Neural crest cell (in vitro differentiated cells): Measurements from ENCODE around the gene CR1. TPM values are rescaled to one million over a fixed set of nuclear protein-coding genes. Genes with fewer than 3 reads are reported as not detected.
A peak's percentile ranks its signal among the peaks of the same experiment; 100 is the strongest.
"Not testable (repeated sequence)": the region's sequence is repeated elsewhere in the genome, so short reads cannot be mapped to it uniquely, and the experiment has no call there.

Experiments used
- DNase-seq: peaks from one replicate; pipeline ENCODE4 v3.0.0; 2021; ENCODE audit warnings: low read depth, mixed read lengths, low spot score
- H3K27ac Mint-ChIP-seq: one replicate; pipeline ENCODE4 v1.8.0; 2021; ENCODE audit warnings: mild to moderate bottlenecking, mixed read lengths; ENCODE audit not compliant: unreplicated experiment
- H3K27me3 Mint-ChIP-seq: 2 replicates; pipeline ENCODE4 v1.8.0; 2021; ENCODE audit warnings: low read depth, mild to moderate bottlenecking, mixed read lengths
- H3K36me3 Mint-ChIP-seq: 2 replicates; pipeline ENCODE4 v1.8.0; 2021; ENCODE audit warnings: low read depth, mild to moderate bottlenecking, mixed read lengths
- H3K4me1 Mint-ChIP-seq: 2 replicates; pipeline ENCODE4 v1.8.0; 2021; ENCODE audit warnings: mixed read lengths
- H3K4me3 Mint-ChIP-seq: one replicate; pipeline ENCODE4 v1.8.0; 2021; ENCODE audit warnings: mild to moderate bottlenecking, mixed read lengths
- H3K9me3 Mint-ChIP-seq: 2 replicates; pipeline ENCODE4 v1.8.0; 2021; ENCODE audit warnings: mixed read lengths
- total RNA-seq: library from RNA; stranded (reverse); gene quantifications from 2 replicates; pipeline ENCODE4 v1.2.1, GENCODE V29; 2021
- TF ChIP-seq, protein P1 (sequence below): fragments of 200-600 bp; sonication (generic); conservative IDR thresholded peaks from 2 replicates; pipeline ENCODE4 v1.5.0; 2021; ENCODE audit warnings: antibody characterized with exemption, mild to moderate bottlenecking

Gene CR1
- total RNA-seq, 1 donor from 2014 or later: not detected

DNA sequence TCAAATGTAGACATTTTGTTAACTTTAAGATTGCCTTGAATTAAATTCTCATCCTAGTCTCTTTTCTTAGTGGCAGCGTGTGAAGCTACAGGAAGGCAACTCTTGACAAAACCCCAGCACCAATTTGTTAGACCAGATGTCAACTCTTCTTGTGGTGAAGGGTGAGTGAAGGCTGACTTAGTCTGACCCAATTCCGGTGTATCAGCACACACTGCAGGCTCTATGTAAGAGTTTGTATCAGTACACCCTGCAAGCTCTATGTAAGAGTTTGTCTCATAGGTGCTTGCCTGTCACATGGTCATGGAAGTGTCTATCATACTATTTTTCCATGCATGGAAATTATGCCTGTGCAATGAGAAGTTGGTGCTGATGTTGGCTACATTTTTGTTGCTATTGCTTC is 25.0 kb upstream of the CR1 start:
- Mint-ChIP-seq H3K9me3 (no peaks in the 10 kb centered on the region), H3K4me1 (no peaks in the 10 kb centered on the region), H3K27me3 (peaks cover 39% of the 10 kb centered on the region), H3K27ac (no peak overlapping the region), H3K4me3 (no peak overlapping the region), H3K36me3 (no peaks in the 10 kb centered on the region)
- no peak for DNase-seq
- TF ChIP-seq, protein P1, sequence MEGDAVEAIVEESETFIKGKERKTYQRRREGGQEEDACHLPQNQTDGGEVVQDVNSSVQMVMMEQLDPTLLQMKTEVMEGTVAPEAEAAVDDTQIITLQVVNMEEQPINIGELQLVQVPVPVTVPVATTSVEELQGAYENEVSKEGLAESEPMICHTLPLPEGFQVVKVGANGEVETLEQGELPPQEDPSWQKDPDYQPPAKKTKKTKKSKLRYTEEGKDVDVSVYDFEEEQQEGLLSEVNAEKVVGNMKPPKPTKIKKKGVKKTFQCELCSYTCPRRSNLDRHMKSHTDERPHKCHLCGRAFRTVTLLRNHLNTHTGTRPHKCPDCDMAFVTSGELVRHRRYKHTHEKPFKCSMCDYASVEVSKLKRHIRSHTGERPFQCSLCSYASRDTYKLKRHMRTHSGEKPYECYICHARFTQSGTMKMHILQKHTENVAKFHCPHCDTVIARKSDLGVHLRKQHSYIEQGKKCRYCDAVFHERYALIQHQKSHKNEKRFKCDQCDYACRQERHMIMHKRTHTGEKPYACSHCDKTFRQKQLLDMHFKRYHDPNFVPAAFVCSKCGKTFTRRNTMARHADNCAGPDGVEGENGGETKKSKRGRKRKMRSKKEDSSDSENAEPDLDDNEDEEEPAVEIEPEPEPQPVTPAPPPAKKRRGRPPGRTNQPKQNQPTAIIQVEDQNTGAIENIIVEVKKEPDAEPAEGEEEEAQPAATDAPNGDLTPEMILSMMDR: no peak

DNA sequence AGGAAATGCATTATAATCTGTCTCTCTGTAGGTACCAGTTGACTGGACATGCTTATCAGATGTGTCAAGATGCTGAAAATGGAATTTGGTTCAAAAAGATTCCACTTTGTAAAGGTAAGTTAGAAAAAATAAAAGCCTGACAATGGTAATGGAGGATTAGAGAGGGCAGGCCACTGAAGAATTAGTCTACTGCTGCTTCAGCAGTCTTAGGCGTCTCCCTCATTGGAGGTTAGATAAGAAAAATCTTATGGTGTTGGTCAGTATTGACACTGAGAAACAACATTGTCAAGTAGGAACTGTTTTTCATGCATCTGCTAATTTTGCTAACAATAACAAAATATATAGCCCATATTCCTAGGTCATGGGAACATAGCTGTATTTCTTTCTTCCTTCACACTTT is 21.7 kb upstream of the CR1 start:
- H3K9me3 Mint-ChIP-seq: no peaks in the 10 kb centered on the region
- no peaks in the 10 kb centered on the region for H3K36me3 Mint-ChIP-seq
- TF ChIP-seq, protein P1: no peak
- no peak for DNase-seq
- H3K27ac Mint-ChIP-seq: no peak overlapping the region
- no peaks in the 10 kb centered on the region for H3K4me1 Mint-ChIP-seq
- peaks cover 15% of the 10 kb centered on the region for H3K27me3 Mint-ChIP-seq
- H3K4me3 Mint-ChIP-seq: no peak overlapping the region

DNA sequence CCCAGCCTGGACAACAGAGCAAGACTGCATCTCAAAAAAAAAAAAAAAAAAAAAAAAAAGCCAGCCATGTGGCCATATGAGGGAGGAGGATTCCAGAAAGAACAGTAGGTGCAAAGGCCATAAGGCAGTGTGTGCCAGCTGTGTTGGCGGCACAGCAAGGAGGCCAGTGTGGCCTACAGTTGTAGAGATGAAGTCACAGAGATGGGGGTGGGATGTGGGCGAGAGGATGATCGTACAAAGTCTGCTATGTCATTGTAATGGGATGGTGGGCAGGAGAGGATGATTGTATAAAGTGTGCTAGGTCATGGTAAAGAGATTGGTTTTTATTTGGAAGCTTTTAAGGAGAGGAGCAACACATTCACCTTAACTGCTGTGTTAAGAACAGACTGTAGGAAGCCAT is 9.8 kb upstream of the CR1 start:
- Mint-ChIP-seq H3K36me3 (no peaks in the 10 kb centered on the region), H3K9me3 (no peaks in the 10 kb centered on the region), H3K4me1 (no peaks in the 10 kb centered on the region), H3K27ac (no peak overlapping the region), H3K27me3 (peaks cover 22% of the 10 kb centered on the region), H3K4me3 (no peak overlapping the region)
- TF ChIP-seq, protein P1: no peak
- DNase-seq: no peak

DNA sequence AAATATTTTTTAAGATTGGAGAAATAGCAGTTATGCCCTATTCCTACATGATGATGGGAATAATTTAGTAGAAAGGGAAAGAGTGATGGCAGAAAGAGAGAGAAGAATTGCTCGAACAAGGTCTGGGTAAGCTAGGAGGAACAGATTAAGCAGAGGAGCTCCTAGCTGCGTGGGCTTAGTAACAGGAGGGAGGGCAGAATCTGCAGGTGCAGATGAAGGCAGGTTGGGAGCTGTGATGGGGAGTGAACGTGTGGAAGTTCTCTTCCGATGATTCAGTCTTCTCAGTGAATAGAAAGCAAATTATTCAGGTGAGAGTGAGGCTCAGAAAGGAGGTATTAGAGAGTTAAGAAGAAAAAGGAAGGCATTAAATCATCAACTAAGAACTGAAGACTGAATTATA is 8.3 kb upstream of the CR1 start:
- TF ChIP-seq, protein P1: no peak
- DNase-seq: no peak
- H3K4me3 Mint-ChIP-seq: no peak overlapping the region
- H3K36me3 Mint-ChIP-seq: no peaks in the 10 kb centered on the region
- no peaks in the 10 kb centered on the region for H3K4me1 Mint-ChIP-seq
- no peaks in the 10 kb centered on the region for H3K9me3 Mint-ChIP-seq
- H3K27ac Mint-ChIP-seq: no peak overlapping the region
- peaks cover 22% of the 10 kb centered on the region for H3K27me3 Mint-ChIP-seq

DNA sequence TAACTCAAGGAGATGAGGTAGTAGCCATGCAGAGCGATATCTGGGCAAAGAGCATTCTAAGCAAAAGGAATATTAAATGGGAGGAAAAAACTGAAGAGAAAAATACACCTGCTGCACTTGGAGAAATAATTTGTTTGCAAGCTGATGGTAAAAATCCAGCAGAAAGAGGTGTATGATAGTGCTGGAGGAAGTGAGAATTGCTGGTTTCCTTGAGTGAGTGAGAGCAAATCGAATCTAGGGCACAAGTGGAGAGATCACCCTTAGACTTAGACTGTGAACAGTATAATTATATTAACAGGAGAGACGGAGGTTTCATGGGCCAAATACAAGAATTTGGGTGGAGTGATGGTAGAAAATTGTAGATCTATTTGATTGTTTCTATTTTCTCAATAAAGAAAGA is 2.7 kb upstream of the CR1 start:
- Mint-ChIP-seq H3K27me3 (peaks cover 37% of the 10 kb centered on the region), H3K4me3 (no peak overlapping the region), H3K9me3 (no peaks in the 10 kb centered on the region), H3K27ac (no peak overlapping the region), H3K4me1 (peaks cover 7% of the 10 kb centered on the region), H3K36me3 (no peaks in the 10 kb centered on the region)
- no peak for DNase-seq
- TF ChIP-seq, protein P1: no peak

DNA sequence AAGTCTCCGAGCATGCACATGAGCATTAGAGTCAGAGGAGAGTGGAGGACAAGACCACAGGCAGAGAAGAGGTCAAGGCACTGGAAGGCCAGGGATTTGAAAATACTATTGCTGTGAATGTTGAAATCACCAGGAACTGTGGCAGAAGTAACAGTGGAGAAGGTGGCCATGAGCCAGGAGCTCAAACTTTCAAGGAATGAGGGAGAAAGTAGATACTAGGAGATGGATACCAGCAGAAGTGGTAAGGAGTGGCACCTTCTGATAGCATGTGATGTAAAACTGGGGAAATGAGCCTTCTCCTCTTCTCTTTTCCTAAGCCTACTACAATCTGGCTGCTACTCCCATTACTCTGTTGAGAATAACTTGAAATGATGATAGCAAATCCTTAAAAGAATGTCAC is 1.8 kb upstream of the CR1 start:
- Mint-ChIP-seq H3K36me3 (no peaks in the 10 kb centered on the region), H3K9me3 (no peaks in the 10 kb centered on the region), H3K27me3 (peaks cover 46% of the 10 kb centered on the region), H3K4me3 (no peak overlapping the region), H3K4me1 (peaks cover 7% of the 10 kb centered on the region), H3K27ac (no peak overlapping the region)
- TF ChIP-seq, protein P1: no peak
- no peak for DNase-seq

DNA sequence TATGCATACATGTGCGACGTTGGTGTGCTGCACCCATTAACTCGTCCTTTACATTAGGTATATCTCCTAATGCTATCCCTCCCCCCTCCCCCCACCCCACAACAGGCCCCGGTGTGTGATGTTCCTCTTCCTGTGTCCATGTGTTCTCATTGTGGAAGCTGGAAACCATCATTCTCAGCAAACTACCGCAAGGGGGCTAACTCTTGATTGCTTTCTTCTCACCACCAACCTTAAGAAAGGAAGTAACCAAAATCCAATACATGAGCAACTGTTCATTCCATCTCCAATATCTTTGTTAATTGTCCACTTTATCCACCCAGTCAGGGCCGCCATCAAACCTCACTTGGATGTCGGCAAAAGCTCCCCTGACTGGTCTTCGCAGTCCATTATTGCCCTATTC is 676 bp upstream of the CR1 start:
- H3K27ac Mint-ChIP-seq, H3K36me3 Mint-ChIP-seq, DNase-seq, H3K9me3 Mint-ChIP-seq, H3K4me1 Mint-ChIP-seq: not testable (repeated sequence)
- peaks cover 51% of the 10 kb centered on the region for H3K27me3 Mint-ChIP-seq
- H3K4me3 Mint-ChIP-seq: peak overlapping the region; percentile 83
